Naive thymus-derived CD4-positive, alpha-beta T cell (primary cell): ENCODE measurements around the gene TSPAN18. TPM values are rescaled to one million over a fixed set of nuclear protein-coding genes. Genes with fewer than 3 reads are reported as not detected.
A peak's percentile ranks its signal among the peaks of the same experiment; 100 is the strongest.

Source experiments
- ATAC-seq: fragments of 150-1000 bp; cut with Tn5 transposase; 2 replicates; pipeline ENCODE4 v1.10.0; 2021; ENCODE audit warnings: mild to moderate bottlenecking, moderate library complexity
- CTCF ChIA-PET: fragments of 350-600 bp; sonication (Branson Sonifier 250); formaldehyde crosslinking; loops from one replicate; lab custom pipeline; 2021; ENCODE audit warnings: antibody characterized with exemption; lab: Charles Lee
- POLR2A ChIA-PET: fragments of 350-600 bp; sonication (Branson Sonifier 250); formaldehyde crosslinking; loops from one replicate; lab custom pipeline; 2021; ENCODE audit warnings: antibody characterized with exemption, inconsistent platforms; lab: Charles Lee
- DNase-seq, 9 donors: peaks; one replicate each; pipeline versions ENCODE4 v3.0.0 to v3.0.0-alpha.2; 2020 to 2022; ENCODE audit warnings: mixed read lengths in 1 of 9
- H3K27ac ChIP-seq: one replicate; pipeline ENCODE4 v1.7.0; 2013; ENCODE audit warnings: mild to moderate bottlenecking, low read depth, low read length, moderate library complexity
- H3K27me3 ChIP-seq, 2 donors: one replicate each; pipeline ENCODE4 v1.7.0; 2013; ENCODE audit warnings: low read length in 2 of 2, mild to moderate bottlenecking in 2 of 2, moderate library complexity in 2 of 2; ENCODE audit not compliant: control insufficient read depth in 2 of 2, insufficient read depth in 2 of 2
- H3K36me3 ChIP-seq, 3 experiments: 1 replicate in 2 of 3; 2 replicates in 1 of 3; pipeline ENCODE4 v1.7.0; 2013; ENCODE audit warnings: low read length in 3 of 3, mild to moderate bottlenecking in 3 of 3, moderate library complexity in 1 of 3; ENCODE audit not compliant: insufficient read depth in 3 of 3, control insufficient read depth in 2 of 3
- H3K4me1 ChIP-seq, 2 donors: one replicate each; pipeline ENCODE4 v1.7.0; 2013; ENCODE audit warnings: low read length in 2 of 2, mild to moderate bottlenecking in 2 of 2, moderate library complexity in 1 of 2; ENCODE audit not compliant: control insufficient read depth in 2 of 2, insufficient read depth in 2 of 2
- H3K4me3 ChIP-seq: 2 replicates; pipeline ENCODE4 v1.7.0; 2013; ENCODE audit warnings: mild to moderate bottlenecking, low read length
- H3K9me3 ChIP-seq, 3 experiments: 1 replicate in 2 of 3; 2 replicates in 1 of 3; pipeline ENCODE4 v1.7.0; 2013; ENCODE audit warnings: low read length in 3 of 3; ENCODE audit not compliant: control insufficient read depth in 2 of 3
- H3K27ac Mint-ChIP-seq, 9 donors: one replicate each; pipeline ENCODE4 v1.8.0; 2020 to 2022; ENCODE audit warnings: mixed read lengths in 9 of 9, mild to moderate bottlenecking in 8 of 9, moderate library complexity in 5 of 9, inconsistent platforms in 2 of 9
- H3K27me3 Mint-ChIP-seq, 5 donors: one replicate each; pipeline ENCODE4 v1.8.0; 2021 to 2022; ENCODE audit warnings: mixed read lengths in 5 of 5, mild to moderate bottlenecking in 1 of 5
- H3K36me3 Mint-ChIP-seq, 5 donors: one replicate each; pipeline ENCODE4 v1.8.0; 2020 to 2022; ENCODE audit warnings: mixed read lengths in 5 of 5, mild to moderate bottlenecking in 3 of 5, inconsistent platforms in 1 of 5
- H3K4me1 Mint-ChIP-seq, 7 donors: one replicate each; pipeline ENCODE4 v1.8.0; 2020 to 2022; ENCODE audit warnings: mixed read lengths in 7 of 7, mild to moderate bottlenecking in 3 of 7, inconsistent platforms in 1 of 7
- H3K4me3 Mint-ChIP-seq, 10 donors: one replicate each; pipeline ENCODE4 v1.8.0; 2020 to 2022; ENCODE audit warnings: mild to moderate bottlenecking in 10 of 10, mixed read lengths in 10 of 10, moderate library complexity in 6 of 10, inconsistent platforms in 2 of 10
- H3K9me3 Mint-ChIP-seq, 11 donors: one replicate each; pipeline ENCODE4 v1.8.0; 2020 to 2022; ENCODE audit warnings: mixed read lengths in 11 of 11, mild to moderate bottlenecking in 4 of 11, inconsistent platforms in 1 of 11, moderate library complexity in 1 of 11
- intact Hi-C, 2 donors: fragments of 100-400 bp; cut with micrococcal nuclease; formaldehyde crosslinking; loops; one replicate each; pipeline ENCODE4 v1.15.1; 2023
- polyA plus RNA-seq, 2 donors: library from polyadenylated mRNA; unstranded; fragments of 300-500 nt; fragmentation: Illumina TruSeq; gene quantifications; one replicate each; pipeline ENCODE4 v1.2.3, GENCODE V29; 2021
- total RNA-seq, 6 experiments: library from RNA in 5 of 6; stranded (reverse) in 5 of 6; gene quantifications; 1 replicate in 5 of 6; 2 replicates in 1 of 6; pipeline ENCODE4 v1.2.3 and lab custom pipeline; 2021 to 2026

Gene TSPAN18
- total and polyA plus RNA-seq, 7 experiments from 2014 or later: 8.8 to 57.0 (median 21.7) TPM

DNA sequence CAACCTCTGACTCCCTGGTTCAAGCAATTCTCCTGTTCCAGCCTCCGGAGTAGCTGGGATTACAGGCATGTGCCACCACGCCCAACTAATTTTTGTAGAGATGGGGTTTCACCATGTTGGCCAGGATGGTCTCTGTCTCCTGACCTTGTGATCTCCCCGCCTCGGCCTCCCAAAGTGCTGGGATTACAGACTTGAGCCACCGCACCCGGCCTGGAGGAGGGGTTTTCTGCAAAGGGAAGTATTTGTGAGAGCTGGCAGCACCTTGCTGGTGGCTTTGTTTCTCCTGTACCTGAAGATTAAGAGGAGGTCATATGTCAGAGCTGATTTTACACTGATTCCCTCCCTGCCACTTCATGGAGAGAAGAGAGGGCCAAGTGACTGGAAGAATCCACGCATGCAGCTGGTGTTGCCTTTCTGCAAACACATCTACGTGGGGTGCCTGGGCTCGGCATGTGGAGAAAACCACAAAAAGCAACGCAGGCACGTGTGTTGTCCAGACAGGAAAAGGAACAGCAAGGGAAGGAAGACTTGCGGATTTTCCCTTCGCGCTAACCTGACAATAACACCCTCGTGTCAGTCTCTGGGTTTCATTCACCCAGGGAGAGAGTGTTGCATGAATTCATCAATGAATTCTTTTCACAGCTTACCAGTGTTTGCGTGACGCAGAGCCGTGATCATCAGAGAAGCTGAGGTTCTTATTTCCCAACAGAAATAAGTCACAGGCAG lies 61.9 kb downstream of the TSPAN18 start:
- no peak overlapping the region for H3K27ac ChIP-seq
- intact Hi-C loops: no loop called here
- no peaks in the 10 kb centered on the region for H3K27me3 ChIP-seq
- ChIA-PET CTCF (interaction anchor here (1.3 kb wide), 1 partner anchor 13 kb away, joined by 6 read pairs; no protein-coding TSS in a partner anchor), POLR2A (no interaction called here)
- DNase-seq: no peak
- Mint-ChIP-seq H3K4me1 (peaks cover 0 to 53% (median 36%) of the 10 kb centered on the region in 7 donors), H3K4me3 (peak overlapping the region in 1 of 10 donors; percentile 26), H3K36me3 (peaks cover 0 to 25% (median 0%) of the 10 kb centered on the region in 5 donors), H3K27me3 (no peaks in the 10 kb centered on the region), H3K27ac (peak overlapping the region in 1 of 9 donors; percentile 42), H3K9me3 (peaks cover 0 to 1% (median 0%) of the 10 kb centered on the region in 11 donors)
- H3K36me3 ChIP-seq: no peaks in the 10 kb centered on the region
- H3K4me1 ChIP-seq: no peaks in the 10 kb centered on the region
- no peak for ATAC-seq
- no peak overlapping the region for H3K4me3 ChIP-seq
- H3K9me3 ChIP-seq: no peaks in the 10 kb centered on the region

GRCh38 chr11:44789496-44789895 lies 62.7 kb downstream of the TSPAN18 start:
- H3K36me3 Mint-ChIP-seq: peaks cover 0 to 23% (median 0%) of the 10 kb centered on the region in 5 donors
- H3K9me3 Mint-ChIP-seq: peaks cover 0 to 1% (median 0%) of the 10 kb centered on the region in 11 donors
- intact Hi-C loops: no loop called here
- ATAC-seq: no peak
- ChIA-PET CTCF (interaction anchor here (1.3 kb wide), 1 partner anchor 14 kb away, joined by 6 read pairs; no protein-coding TSS in a partner anchor), POLR2A (no interaction called here)
- no peaks in the 10 kb centered on the region for H3K9me3 ChIP-seq
- no peaks in the 10 kb centered on the region for H3K27me3 Mint-ChIP-seq
- no peaks in the 10 kb centered on the region for H3K4me1 ChIP-seq
- H3K4me3 Mint-ChIP-seq: no peak overlapping the region
- no peaks in the 10 kb centered on the region for H3K27me3 ChIP-seq
- no peak overlapping the region for H3K27ac ChIP-seq
- peak overlapping the region in 3 of 9 donors; percentile 50 to 62 (median 59) for H3K27ac Mint-ChIP-seq
- DNase-seq: no peak
- no peak overlapping the region for H3K4me3 ChIP-seq
- no peaks in the 10 kb centered on the region for H3K36me3 ChIP-seq
- peaks cover 0 to 45% (median 32%) of the 10 kb centered on the region in 7 donors for H3K4me1 Mint-ChIP-seq

DNA sequence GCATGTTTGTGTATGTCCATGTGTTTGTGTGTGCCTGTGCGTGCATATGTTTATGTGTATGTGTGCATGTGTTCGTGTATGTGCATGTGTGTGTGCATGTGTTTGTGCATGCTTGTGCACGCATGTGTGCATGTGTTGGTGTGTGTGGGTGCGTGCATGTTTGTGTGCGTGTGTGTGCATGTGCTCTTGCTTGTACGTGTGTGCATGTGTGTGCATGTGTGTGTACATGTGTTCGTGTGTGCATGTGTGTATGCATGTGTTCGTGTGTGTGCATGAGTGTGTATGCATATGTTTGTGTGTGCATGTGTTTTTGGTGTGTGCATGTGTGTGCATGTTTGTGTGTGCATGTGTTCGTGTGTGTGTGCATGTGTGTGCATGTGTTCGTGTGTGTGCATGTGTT lies 63.4 kb downstream of the TSPAN18 start:
- CTCF ChIA-PET: no interaction called here
- POLR2A ChIA-PET: no interaction called here
- Mint-ChIP-seq H3K27ac (peak overlapping the region in 1 of 9 donors; percentile 73), H3K36me3 (peaks cover 0 to 21% (median 0%) of the 10 kb centered on the region in 5 donors), H3K4me1 (peaks cover 0 to 40% (median 26%) of the 10 kb centered on the region in 7 donors), H3K4me3 (no peak overlapping the region), H3K27me3 (no peaks in the 10 kb centered on the region), H3K9me3 (peaks cover 0 to 1% (median 0%) of the 10 kb centered on the region in 11 donors)
- Histone ChIP-seq H3K4me3 (no peak overlapping the region), H3K27me3 (no peaks in the 10 kb centered on the region), H3K27ac (no peak overlapping the region), H3K36me3 (no peaks in the 10 kb centered on the region), H3K4me1 (no peaks in the 10 kb centered on the region), H3K9me3 (no peaks in the 10 kb centered on the region)
- ATAC-seq (no peak), DNase-seq (no peak)
- intact Hi-C loops: no loop called here

DNA sequence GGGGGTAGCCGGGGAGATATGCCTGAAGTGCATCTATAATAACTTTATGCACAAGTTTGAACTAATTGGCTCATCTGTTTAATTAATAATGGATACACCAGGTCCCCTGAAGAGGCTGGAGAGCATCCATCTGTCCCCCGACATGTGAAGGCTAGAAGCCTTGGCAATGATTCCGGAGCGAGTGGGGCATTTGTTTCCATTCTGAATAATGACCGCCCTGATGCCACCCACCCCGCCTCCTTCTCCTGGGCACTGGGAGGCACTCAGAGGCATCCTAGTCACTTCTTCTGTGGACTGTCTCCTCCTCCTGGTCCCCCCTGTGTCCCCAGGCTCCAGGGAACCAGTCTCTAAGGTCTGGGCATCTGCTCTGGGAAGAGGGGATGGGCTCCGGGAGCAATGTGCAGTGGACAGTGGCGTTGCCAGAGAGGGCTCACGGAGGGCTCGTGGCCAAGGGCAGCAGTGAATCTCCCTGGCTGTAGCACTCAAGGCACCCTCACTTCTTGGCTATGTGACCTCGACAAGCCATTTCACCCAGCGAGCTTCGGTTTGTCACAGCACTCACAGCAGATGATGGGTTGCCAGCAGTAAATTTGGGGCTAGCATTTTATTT lies 64.7 kb downstream of the TSPAN18 start:
- intact Hi-C loops: no loop called here
- no peak for ATAC-seq
- Histone ChIP-seq H3K27ac (no peak overlapping the region), H3K4me1 (no peaks in the 10 kb centered on the region), H3K4me3 (no peak overlapping the region), H3K27me3 (no peaks in the 10 kb centered on the region), H3K36me3 (no peaks in the 10 kb centered on the region), H3K9me3 (no peaks in the 10 kb centered on the region)
- peaks cover 0 to 23% (median 3%) of the 10 kb centered on the region in 5 donors for H3K36me3 Mint-ChIP-seq
- no peaks in the 10 kb centered on the region for H3K27me3 Mint-ChIP-seq
- no peak overlapping the region for H3K27ac Mint-ChIP-seq
- no peak for DNase-seq
- CTCF ChIA-PET: no interaction called here
- no peak overlapping the region for H3K4me3 Mint-ChIP-seq
- H3K9me3 Mint-ChIP-seq: no peaks in the 10 kb centered on the region
- peaks cover 0 to 28% (median 21%) of the 10 kb centered on the region in 7 donors for H3K4me1 Mint-ChIP-seq
- POLR2A ChIA-PET: no interaction called here

DNA sequence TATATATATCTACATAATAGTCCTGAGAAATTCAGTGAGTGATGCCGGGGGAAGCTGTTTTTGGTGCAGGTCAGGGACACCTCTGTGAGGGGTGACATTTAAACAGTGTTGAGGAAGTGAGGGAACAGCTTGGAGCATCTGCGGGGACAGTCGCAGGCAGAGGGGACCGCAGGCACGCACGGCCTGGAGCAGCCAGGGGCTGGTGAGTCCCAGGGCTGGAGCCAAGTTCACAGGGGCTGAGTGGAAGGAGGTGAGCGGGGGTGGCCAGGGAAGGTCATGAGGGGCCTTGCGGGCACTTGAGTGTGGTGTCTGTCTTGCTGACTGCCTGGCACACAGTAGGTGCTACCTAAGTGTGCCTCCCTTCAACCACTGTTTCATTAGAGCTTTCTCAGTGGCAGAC lies 65.4 kb downstream of the TSPAN18 start:
- H3K4me3 Mint-ChIP-seq: no peak overlapping the region
- Histone ChIP-seq H3K4me1 (no peaks in the 10 kb centered on the region), H3K27ac (no peak overlapping the region), H3K9me3 (no peaks in the 10 kb centered on the region), H3K36me3 (no peaks in the 10 kb centered on the region), H3K4me3 (no peak overlapping the region), H3K27me3 (no peaks in the 10 kb centered on the region)
- POLR2A ChIA-PET: no interaction called here
- H3K36me3 Mint-ChIP-seq: peaks cover 0 to 28% (median 3%) of the 10 kb centered on the region in 5 donors
- no peak for ATAC-seq
- intact Hi-C loops: no loop called here
- H3K27ac Mint-ChIP-seq: no peak overlapping the region
- no peak for DNase-seq
- CTCF ChIA-PET: interaction anchor here (1.0 kb wide), 1 partner anchor 17 kb away, joined by 5 read pairs; no protein-coding TSS in a partner anchor
- no peaks in the 10 kb centered on the region for H3K9me3 Mint-ChIP-seq
- H3K27me3 Mint-ChIP-seq: no peaks in the 10 kb centered on the region
- H3K4me1 Mint-ChIP-seq: peaks cover 0 to 25% (median 19%) of the 10 kb centered on the region in 7 donors

DNA sequence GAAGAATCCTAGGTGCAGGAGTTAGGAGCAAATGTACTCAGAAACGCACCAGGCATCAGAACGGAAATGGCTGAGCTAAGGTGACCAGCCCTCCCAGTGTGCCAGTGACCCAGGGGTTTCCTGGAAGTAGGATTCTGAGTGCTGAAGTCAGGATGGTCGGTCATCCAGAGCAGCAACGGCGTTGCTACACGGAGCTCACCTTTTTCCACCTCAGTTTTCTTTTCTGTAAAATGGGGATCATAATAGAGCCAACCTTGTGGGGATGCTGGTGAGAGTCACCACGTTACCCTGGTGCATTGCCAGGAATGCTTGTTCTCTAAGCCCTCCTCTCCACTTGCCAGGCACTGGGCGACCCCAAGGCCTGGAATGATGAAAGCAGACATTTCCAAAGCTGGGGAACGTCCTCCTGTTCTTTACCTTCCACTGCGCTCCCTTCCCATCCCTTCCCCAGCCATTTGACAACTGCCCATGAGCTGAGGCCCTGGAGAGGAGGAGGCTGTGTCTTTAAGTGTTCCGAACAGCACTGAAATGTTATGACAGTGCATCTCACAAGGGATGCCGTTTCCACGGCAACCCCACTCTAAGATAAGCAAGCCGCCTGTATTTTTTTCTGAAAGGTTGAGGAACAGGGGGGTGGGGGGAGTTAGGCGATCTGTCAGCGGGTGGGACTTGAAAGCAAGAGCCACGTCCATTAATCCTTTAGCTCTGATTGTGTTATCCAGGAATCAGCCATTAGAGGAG lies 66.8 kb downstream of the TSPAN18 start:
- no peaks in the 10 kb centered on the region for H3K9me3 ChIP-seq
- DNase-seq: no peak
- Mint-ChIP-seq H3K4me3 (no peak overlapping the region), H3K9me3 (no peaks in the 10 kb centered on the region), H3K27ac (peak overlapping the region in 1 of 9 donors; percentile 49), H3K36me3 (peaks cover 0 to 34% (median 3%) of the 10 kb centered on the region in 5 donors), H3K4me1 (peaks cover 0 to 18% (median 12%) of the 10 kb centered on the region in 7 donors), H3K27me3 (no peaks in the 10 kb centered on the region)
- H3K27me3 ChIP-seq: no peaks in the 10 kb centered on the region
- POLR2A ChIA-PET: no interaction called here
- no peaks in the 10 kb centered on the region for H3K36me3 ChIP-seq
- ATAC-seq: no peak
- intact Hi-C loops: no loop called here
- H3K4me3 ChIP-seq: no peak overlapping the region
- no peak overlapping the region for H3K27ac ChIP-seq
- CTCF ChIA-PET: interaction anchor here (0.6 to 1.0 kb wide), 2 partner anchors 18 to 41 kb away, joined by 5 to 8 read pairs; no protein-coding TSS in a partner anchor
- H3K4me1 ChIP-seq: no peaks in the 10 kb centered on the region
